HG03139 (cell line): Measurements from ENCODE around the gene DIPK1B.
"Not testable (repeated sequence)": the region's sequence is repeated elsewhere in the genome, so short reads cannot be mapped to it uniquely, and the experiment has no call there.

Experiments used
- ATAC-seq: cut with Tn5 transposase; IDR thresholded peaks from one replicate; pipeline ENCODE4 v1.9.1; 2021; ENCODE audit not compliant: unreplicated experiment

DIPK1B gene

DNA sequence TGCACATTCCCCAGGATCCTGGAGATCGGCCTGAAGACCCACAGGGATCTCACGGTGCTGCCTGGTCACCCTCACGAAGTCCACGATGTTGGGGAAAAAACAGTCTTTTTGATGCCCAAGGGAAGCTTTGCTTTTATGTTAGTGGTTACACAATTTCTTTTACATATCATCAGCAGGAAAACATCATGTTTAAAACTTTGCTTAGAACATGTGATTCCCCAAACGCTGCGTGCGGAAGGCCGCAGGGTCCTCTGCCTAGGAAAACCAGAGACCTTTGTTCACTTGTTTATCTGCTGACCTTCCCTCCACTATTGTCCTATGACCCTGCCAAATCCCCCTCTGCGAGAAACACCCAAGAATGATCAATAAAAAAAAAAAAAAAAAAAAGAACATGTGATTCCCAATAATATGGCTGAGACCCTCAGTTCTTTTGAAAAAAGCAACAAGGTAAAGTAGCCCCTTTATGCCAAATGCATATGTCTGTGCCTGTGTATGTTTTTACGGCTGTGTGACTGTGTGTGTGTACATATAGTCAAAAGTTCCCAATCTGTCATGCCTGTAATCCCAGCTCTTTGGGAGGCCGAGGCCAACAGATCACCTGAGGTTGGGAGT lies 13.6 kb upstream of the DIPK1B start:
- ATAC-seq = no peak

DNA sequence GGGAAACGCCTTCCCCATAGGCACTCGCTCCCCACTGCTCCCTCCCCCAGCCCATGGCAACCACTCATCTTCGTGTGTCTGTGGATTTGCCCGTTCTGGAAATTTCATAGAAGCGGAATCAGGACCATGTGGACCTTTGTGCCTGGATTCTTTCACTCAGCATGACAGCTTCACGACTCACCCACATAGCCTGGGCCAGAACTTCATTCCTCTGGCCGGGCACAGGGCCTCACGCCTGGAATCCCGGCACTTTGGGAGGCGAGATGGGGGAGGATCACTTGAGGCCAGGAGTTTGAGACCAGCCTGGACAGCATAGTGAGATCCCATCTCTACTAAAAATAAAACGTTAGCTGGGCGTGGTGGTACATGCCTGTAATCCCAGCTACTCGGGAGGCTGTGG lies 12.1 kb upstream of the DIPK1B start:
- no peak for ATAC-seq

DNA sequence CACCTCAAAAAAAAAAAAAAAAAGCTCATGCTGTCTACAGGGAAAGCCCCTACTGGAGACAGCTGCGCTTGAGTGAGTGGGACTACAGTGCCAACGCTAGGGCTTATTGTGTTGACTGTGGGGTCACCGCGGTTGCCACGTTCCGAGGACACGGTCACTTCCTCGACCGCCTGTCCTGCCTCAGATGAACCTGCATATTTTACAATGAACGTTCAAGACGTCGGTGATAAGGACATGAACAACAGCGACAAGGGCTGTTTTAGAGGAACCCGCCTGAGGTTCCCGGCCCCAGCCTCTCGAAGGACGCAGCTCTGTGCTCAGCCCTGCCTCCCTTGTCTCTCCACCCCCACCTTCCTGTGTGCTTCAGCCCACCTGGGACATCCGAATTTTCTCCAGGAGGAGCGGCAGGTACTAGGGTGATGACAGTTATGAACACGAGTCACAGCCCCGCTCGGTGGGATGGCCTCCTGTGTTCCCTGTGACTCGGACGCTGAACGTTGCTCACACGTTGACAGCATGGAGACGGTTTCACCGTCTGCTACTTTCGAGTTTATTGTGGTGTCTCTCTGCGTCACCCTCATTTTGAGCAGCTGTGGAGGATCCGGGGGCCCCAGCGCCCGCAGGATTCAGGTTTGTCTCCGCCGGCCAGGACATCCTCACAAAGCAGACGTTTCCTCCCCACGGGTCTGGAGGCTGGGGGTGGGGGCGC lies 11.3 kb upstream of the DIPK1B start:
- ATAC-seq = no peak

DNA sequence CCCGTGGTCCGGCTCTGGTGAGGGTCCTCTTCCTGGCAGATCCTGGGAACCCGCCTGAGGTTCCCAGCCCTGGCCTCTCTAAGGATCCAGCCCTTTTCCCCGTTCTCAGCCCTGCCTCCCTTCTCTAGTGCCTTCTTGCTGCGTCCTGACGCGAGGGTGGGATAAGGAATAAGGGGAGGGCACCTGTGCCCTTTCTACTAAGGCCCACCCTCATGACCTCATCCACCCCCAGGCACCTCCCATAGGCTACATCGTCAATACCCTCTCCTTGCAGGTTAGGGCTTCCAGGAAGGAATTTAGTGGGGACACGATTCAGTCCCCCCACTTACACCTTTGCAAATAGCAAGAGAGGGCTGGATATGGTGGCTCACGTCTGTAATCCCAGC lies 10.7 kb upstream of the DIPK1B start:
- ATAC-seq = no peak

DNA sequence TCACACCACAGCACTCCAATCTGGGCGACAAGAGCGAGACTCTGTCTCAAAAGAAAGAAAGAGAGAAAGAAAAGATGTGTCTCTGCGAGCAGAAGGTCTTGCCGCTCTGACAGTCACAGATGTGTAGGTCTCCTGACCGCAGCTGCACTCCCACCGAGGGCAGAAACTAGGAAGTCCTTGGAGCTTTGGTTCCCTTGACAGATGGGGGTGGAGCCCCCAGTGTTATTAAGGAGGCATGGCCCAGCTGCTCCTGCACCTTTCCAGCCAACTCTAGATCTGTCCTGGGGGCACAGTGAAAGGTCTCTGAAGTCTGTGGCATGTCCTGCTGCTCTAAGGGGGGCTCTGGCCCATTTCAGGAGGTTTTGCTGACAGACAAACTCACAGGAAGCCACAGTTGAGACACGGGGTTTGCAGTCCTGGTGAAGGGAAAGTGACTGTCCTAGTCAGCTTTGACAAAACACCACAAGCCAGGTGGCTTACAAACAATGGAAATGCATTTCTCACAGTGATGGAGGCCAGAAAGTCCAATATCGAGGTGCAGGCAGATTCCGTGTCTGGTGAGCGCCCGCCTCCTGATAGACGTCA lies 9.0 kb upstream of the DIPK1B start:
- no peak for ATAC-seq

DNA sequence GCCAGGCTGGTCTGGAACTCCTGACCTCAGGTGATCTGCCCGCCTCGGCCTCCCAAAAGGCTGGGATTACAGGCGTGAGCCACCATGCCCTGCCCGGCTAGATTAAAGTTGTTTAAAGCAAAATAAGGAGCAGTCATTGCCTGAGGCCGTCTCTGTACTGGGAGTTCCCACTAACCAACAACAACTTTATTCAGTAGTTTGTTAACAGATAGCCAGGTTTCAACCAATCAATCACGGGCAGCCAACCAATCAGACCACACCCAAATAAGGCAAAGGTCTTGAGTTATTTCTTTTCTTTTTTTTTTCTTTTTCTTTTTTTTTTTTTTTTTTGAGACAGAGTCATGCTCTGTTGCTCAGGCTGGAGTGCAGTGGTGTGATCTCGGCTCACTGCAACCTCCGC lies 7.6 kb upstream of the DIPK1B start:
- not testable (repeated sequence) for ATAC-seq

DNA sequence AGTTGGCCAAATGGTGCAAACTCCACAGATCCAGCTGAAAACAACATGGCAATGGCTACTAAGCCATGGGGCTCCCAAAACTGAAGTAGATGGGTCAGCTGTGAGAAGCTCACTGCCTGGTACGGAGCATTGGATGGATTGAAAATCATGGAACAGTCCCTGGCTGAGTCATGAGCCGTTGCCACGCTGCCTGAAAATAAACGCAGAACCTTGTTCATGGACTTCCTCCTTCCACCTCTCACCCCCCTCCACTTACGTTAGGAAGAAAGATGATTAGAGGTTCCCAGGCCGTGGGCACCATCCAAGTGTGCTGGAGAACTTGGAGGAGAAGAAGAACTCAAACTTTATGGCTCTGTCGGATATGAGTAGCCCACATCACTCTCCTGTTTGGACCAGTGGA lies 6.8 kb upstream of the DIPK1B start:
- ATAC-seq = no peak

DNA sequence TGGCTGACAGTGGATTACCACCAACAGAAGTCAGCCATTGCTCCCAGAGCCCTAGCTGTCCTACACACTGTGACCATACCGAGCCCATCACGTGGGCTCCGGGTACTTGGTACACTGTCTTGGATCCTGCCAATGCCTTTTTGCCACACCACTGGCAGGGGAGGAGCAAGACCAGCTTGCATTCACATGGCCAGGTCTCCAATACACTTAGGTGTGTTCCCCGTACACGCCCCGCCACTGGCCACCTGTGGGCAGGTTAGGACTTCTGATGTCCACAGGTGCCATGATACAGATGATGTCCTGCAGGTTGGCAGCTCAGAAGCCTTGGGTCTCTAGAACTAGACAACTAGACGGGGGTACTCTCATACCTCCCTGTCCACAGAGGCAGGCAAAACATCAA lies 5.4 kb upstream of the DIPK1B start:
- no peak for ATAC-seq

DNA sequence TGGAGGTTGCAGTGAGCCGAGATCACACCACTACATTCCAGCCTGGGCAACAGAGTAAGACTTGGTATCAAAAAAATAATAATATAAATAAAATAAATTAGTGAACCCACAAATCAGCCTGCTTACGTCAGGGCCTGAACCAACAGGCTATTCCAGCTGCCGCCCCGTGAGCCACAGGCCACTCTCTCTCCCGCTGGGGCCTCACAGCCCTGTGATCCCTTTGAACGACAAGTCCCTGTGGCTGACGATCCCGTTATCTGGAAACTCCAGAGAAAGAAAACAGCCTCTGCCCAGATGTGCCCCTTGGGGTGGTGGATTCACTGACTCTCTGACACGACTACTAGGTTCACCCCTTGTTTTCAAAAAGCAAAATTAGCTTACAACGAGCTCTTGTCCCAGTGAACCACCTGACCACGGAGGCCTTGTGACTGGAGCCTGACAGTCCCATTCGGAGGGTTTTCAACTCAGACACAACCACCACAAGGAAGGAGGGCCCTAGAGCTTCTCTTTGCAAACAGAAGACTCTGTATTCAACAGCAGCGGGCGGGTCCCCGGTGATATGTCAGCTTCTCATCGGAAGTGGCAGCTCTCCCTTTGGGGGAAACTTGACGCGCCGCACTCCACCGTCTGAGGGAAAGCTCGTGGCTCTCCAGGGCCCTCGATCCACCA lies 4.4 kb upstream of the DIPK1B start:
- no peak for ATAC-seq

DNA sequence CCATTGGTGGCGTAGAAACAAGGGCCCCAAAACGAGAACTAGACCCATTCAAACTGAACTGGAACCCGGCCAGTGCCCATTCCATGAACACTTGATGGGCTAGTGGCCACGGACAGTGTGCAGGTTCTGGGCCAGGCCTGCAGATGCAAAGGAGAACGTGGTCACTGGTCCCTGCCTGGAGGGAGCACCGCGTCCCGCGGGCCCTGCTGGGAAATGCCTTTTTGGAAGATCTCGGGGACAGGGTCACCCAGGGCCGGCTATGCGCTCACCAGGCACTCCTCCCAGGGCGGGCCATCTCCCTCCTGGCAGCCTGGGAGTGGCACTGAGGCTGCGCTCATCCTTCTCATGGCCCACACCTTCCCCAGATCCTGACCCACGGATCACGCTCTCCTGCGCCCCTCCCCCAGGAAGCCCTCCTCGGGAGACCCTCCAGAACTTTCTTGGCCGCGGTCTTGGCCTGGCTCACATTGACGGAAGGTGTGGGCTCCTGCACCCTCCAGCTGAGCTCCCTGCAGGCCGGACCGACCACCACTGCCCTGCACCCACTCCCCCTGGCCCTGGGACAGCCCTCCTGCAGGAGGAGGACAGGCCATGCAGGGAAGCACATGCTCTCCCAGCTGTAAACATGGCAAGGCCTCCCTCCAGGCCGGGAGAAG lies 2.8 kb upstream of the DIPK1B start:
- ATAC-seq = no peak

DNA sequence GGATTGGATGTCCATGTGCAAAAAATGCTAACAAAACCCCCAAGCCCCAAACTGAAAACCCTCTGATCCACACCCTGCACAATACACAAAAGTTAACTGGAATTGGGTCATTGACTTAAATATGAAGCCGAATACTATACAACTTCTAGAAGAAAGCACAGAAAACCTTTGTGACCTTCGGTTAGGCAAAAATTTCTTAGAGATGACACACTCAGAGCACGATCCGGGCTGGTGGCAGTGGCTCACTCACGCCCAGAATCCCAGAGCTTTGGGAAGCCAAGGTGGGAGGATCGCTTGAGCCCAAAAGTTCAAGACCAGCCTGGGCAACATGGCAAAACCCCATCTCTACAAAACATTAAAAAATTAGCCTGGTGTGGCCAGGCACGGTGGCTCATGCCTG lies 1.8 kb upstream of the DIPK1B start:
- no peak for ATAC-seq

DNA sequence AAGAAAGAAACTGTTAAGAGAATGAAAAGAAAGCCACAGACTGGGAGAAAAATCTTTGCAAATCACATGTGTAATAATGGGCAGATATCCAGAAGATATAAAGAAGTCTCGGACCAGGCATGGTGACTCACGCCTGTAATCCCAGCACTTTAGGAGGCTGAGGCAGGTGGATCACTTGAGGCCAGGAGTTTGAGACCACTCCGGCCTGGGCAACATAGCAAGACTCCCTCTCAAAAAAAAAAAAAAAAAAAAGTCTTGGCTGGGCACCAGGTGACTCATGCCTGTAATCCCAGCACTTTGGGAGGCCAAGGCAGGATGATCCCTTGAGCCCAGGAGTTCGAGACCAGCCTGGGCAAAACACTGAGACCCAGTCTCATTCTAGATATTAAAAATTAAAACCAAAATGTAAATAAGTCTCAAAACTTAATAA lies 1.1 kb upstream of the DIPK1B start:
- ATAC-seq = not testable (repeated sequence)

DNA sequence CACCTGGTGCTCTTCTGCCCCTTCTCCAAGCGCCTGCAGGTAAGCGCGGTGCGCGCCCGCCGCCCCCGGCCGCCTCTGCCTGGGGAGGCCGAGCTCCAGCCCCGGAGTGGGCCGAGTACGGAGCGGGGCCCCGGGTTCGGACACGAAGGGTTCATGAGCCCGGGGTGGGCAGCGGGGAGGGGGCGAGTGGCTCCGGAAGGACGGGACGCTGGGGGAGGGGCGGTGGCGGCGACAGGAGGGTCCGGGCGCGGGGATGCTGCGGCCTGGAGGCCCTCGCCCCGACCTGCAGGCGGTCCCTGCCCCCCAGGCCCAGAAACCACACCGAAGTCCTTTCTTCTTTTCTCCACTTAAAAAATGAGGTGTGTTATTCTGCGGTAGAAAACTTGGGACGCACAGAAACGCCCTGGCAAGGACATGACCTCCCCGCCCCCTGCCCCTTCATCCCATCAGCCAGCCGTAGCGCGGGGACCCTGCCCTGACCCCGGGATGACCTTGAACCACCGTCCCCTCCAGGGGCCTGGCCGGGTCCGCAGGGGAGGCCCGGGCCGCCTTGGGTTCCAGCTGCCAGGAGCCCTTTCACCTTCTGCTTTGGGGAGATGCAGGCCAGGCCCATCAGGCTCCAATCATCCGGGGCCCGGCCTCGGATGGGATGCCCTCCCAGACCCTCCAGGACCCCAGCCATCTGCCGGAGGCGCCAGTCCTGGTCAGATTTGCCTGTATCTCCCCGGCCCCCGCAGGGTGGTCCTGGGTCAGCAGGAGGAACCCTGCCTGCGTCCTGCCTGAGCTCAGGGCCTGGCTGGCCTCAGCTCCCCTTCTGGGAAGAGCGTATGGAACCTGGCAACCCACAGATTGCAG lies 545 bp downstream of the DIPK1B start:
- no peak for ATAC-seq

DNA sequence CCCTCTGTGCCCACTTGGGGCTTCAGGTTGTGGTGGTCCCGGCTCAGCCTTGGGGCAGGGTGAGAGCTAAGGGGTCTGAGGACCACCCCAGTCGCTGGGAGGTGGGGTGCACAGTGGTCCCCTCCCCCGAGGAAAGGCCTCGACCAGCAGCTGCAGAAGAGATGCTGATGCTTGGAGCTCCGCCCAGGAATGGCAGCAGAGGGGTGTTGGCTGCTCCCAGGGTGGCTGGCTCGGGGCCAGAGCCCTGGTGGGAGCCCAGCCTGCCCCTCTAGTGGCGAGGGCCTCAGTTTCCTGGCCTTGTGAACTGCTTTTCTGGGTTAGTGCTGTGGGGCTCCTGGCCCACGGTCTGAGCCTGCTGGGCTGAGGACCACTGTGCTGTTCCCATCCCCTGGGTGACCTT lies 1.2 kb downstream of the DIPK1B start:
- no peak for ATAC-seq

DNA sequence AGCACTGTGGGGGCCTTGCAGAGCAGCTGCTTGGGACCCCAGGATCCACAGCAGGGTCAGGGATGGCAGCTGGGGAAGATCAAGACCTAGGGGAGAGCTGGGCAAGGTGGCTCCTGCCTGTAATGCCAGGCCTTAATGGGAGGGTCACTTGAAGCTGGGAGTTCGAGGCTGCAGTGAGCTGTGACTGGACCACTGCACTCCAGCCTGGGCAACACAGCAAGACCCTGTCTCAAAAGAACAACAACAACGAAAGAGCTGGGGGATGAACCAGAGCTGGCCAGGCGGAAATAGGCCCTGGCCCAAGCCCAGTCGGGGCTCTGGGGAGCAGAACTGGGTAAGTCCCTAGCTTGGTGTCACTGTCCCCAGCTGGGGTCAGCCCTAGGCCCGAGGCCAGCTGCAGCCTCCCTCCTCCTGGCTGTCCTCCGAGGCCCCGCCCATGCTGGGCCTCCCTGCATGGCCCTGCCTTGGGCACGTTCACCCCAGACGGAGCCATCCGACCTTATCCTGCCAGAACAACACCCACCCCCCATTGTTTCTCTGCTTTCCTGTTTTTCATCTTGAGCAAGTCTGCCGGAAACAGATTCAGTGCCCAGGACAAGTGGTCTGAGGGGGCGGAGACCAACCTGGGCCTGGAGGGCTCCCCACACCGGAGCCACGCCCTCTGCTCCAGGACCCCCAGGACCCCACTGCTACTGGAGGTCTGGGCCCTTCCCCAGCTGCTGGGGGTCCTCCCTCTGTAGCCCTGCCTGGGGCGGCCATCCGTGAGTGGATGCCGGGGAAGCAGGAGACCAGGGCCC lies 1.9 kb downstream of the DIPK1B start:
- no peak for ATAC-seq

DNA sequence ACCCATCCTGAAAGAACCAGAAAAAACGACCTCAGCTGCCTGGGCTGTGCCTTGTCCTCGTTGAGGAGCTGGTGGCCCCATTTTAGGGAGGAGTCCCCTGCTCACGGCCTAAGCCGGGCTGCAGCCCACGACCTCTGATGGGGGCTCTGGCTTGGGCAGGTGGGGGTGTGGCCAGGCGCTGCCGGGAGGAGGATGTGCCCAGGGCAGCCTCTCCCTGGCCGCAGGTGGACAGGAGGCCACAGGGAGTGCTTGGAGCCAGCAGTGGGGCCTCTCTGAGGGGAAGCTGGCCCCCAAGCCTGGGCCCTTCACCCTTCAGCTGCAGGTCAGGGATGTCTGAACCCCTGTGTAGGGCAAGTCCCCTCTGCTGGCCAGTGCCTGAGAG lies 2.5 kb downstream of the DIPK1B start:
- no peak for ATAC-seq

DNA sequence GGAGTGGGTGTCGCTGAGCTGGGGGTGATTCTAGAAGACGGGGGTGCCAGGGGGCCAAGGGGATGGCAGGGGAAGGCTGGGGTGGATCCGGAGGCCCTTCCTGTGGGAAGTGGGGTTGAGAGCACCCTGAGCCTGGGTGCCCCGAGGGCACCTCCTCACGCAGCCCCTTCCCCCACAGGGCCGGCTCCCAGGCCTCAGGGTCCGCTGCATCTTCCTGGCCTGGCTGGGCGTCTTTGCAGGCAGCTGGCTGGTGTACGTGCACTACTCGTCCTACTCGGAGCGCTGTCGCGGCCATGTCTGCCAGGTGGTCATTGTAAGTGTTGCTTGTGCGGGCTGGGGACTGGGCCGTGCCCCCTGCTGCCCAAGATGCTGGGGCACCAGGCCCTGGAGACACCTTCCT lies 5.0 kb downstream of the DIPK1B start:
- ATAC-seq = no peak

DNA sequence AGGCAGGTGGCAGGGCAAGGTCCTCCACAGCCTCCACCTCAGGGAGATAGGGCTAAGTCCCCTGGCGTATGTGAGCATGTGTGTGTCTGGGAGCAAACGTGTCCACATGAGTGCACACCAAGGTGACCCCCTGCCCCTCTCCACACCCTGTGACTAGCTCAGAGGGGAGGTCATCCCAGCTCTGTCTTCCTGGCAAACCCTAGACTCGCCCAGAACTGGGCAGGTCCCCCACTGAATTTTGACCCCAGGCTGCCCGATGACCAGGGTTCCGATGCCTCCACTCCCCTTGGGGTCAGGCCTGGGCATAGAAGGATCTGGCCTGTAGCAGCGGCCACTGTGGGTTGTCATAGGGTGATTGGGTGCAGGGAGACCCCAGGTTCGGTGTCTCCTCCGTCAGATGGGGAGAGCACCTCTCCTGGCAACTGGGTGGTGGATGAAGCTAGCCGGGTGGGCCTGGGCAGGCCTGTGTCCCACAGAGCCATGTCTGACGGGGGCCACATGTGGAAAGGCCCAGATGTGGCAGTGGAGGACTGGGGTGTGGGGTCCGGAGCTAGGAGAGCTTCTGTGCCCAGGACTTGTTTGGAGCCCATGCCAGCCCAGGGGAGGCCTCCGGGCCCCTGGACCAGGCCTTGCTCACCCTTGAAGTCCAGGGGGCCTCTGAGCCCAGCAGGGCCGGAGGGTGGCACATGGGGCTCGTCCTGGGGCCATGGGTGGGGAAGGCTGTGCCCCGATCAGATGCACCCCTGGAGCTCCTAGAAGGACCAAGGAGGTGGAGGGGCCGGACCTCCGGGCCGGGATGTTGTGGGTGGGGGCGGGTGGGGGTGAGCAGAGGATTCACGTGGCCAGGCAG lies 6.2 kb downstream of the DIPK1B start:
- no peak for ATAC-seq
